CD4-positive, alpha-beta T cell (primary cell): Measurements from ENCODE around the gene GDA. TPM values are rescaled to one million over a fixed set of nuclear protein-coding genes. Genes with fewer than 3 reads are reported as not detected.

ENCODE experiments used
- ATAC-seq: fragments of 200-7000 bp; cut with Tn5 transposase; one replicate; pipeline ENCODE4 v1.10.0; 2022; ENCODE audit warnings: mild to moderate bottlenecking; ENCODE audit not compliant: poor library complexity
- CTCF ChIA-PET: fragments of 350-600 bp; sonication (Branson Sonifier 250); formaldehyde crosslinking; loops from one replicate; lab custom pipeline; 2021; ENCODE audit warnings: antibody characterized with exemption, inconsistent platforms; lab: Charles Lee
- POLR2A ChIA-PET: fragments of 350-600 bp; sonication (Branson Sonifier 250); formaldehyde crosslinking; loops from one replicate; lab custom pipeline; 2021; ENCODE audit warnings: antibody characterized with exemption, inconsistent platforms; lab: Charles Lee
- DNase-seq, 14 experiments: peaks; one replicate each; pipeline ENCODE4 v3.0.0-alpha.2; 2013 to 2020; ENCODE audit warnings: mixed read lengths in 2 of 14
- H3K27ac ChIP-seq, 2 donors: one replicate each; pipeline versions ENCODE4 v1.5.1 to v1.7.0; 2013; ENCODE audit warnings: low read length in 2 of 2, low read depth in 1 of 2, mild to moderate bottlenecking in 1 of 2
- H3K27me3 ChIP-seq, 2 experiments: 1 replicate in 1 of 2; 2 replicates in 1 of 2; pipeline versions ENCODE4 v1.6.1 to v1.7.0; 2013; ENCODE audit warnings: low read length in 2 of 2, control low read depth in 1 of 2, mild to moderate bottlenecking in 1 of 2, moderate library complexity in 1 of 2; ENCODE audit not compliant: insufficient read depth in 2 of 2, control insufficient read depth in 1 of 2
- H3K36me3 ChIP-seq: one replicate; pipeline ENCODE4 v1.6.1; 2013; ENCODE audit warnings: low read length, control low read depth; ENCODE audit not compliant: insufficient read depth
- H3K4me1 ChIP-seq: one replicate; pipeline ENCODE4 v1.6.1; 2013; ENCODE audit warnings: low read length, control low read depth; ENCODE audit not compliant: insufficient read depth
- H3K4me3 ChIP-seq: one replicate; pipeline ENCODE4 v1.5.1; 2013; ENCODE audit warnings: mild to moderate bottlenecking, low read length, moderate library complexity
- H3K9me3 ChIP-seq, 2 experiments: 1 replicate in 1 of 2; 2 replicates in 1 of 2; pipeline versions ENCODE4 v1.6.1 to v1.7.0; 2013; ENCODE audit warnings: low read length in 2 of 2, mild to moderate bottlenecking in 2 of 2, control low read depth in 1 of 2, moderate library complexity in 1 of 2; ENCODE audit not compliant: control insufficient read depth in 1 of 2, insufficient read depth in 1 of 2
- H3K27ac Mint-ChIP-seq: one replicate; pipeline ENCODE4 v1.8.0; 2020; ENCODE audit warnings: mixed read lengths
- H3K27me3 Mint-ChIP-seq: one replicate; pipeline ENCODE4 v1.8.0; 2021; ENCODE audit warnings: mixed read lengths
- H3K36me3 Mint-ChIP-seq: one replicate; pipeline ENCODE4 v1.8.0; 2021; ENCODE audit warnings: low read depth, mixed read lengths
- H3K4me1 Mint-ChIP-seq: one replicate; pipeline ENCODE4 v1.8.0; 2021; ENCODE audit warnings: low read depth, mixed read lengths
- H3K4me3 Mint-ChIP-seq: one replicate; pipeline ENCODE4 v1.8.0; 2020; ENCODE audit warnings: mild to moderate bottlenecking, mixed read lengths
- H3K9me3 Mint-ChIP-seq: one replicate; pipeline ENCODE4 v1.8.0; 2020; ENCODE audit warnings: mixed read lengths
- CTCF ChIP-seq: fragments of 200-600 bp; IDR thresholded peaks from one replicate; pipeline ENCODE4 v1.8.0; 2022; ENCODE audit warnings: antibody characterized with exemption, mild to moderate bottlenecking
- intact Hi-C, 2 experiments: fragments of 100-400 bp; cut with DNase I in 1 of 2; cut with micrococcal nuclease in 1 of 2; formaldehyde crosslinking; loops; one replicate each; pipeline versions ENCODE4 v1.15.1 to v1.9.0; 2023 to 2025; cut with DNase I, micrococcal nuclease
- total RNA-seq, 174 experiments: library from RNA in 2 of 174; stranded (reverse) in 2 of 174; gene quantifications; one replicate each; pipeline ENCODE4 v1.2.3 and lab custom pipeline; 2021 to 2026

The GDA gene
- total RNA-seq, 2 experiments from 2014 or later, result not detected

GRCh38 chr9:72299017-72299603, 149.9 kb downstream of the GDA start:
- no peak overlapping the region for H3K4me3 ChIP-seq
- peaks cover 2% of the 10 kb centered on the region for H3K4me1 ChIP-seq
- H3K36me3 ChIP-seq, result no peaks in the 10 kb centered on the region
- intact Hi-C loops, result no loop called here
- no peaks in the 10 kb centered on the region for H3K9me3 ChIP-seq
- no peaks in the 10 kb centered on the region for H3K27me3 ChIP-seq
- Mint-ChIP-seq H3K36me3 (no peaks in the 10 kb centered on the region), H3K9me3 (no peaks in the 10 kb centered on the region), H3K27me3 (no peaks in the 10 kb centered on the region), H3K4me3 (no peak overlapping the region), H3K27ac (no peak overlapping the region), H3K4me1 (peaks cover 10% of the 10 kb centered on the region)
- POLR2A ChIA-PET, result no interaction called here
- no peak for TF ChIP-seq CTCF
- ATAC-seq, result no peak
- CTCF ChIA-PET, result no interaction called here
- DNase-seq, result no peak
- H3K27ac ChIP-seq, result no peak overlapping the region

GRCh38 chr9:72300873-72301272, 151.6 kb downstream of the GDA start:
- Histone ChIP-seq H3K4me1 (peaks cover 18% of the 10 kb centered on the region), H3K27ac (no peak overlapping the region), H3K27me3 (no peaks in the 10 kb centered on the region), H3K9me3 (no peaks in the 10 kb centered on the region), H3K4me3 (no peak overlapping the region), H3K36me3 (no peaks in the 10 kb centered on the region)
- ChIA-PET CTCF (no interaction called here), POLR2A (no interaction called here)
- Mint-ChIP-seq H3K27me3 (no peaks in the 10 kb centered on the region), H3K36me3 (no peaks in the 10 kb centered on the region), H3K4me1 (peaks cover 27% of the 10 kb centered on the region), H3K27ac (no peak overlapping the region), H3K9me3 (no peaks in the 10 kb centered on the region), H3K4me3 (no peak overlapping the region)
- TF ChIP-seq CTCF, result no peak
- intact Hi-C loops, result no loop called here
- no peak for ATAC-seq
- DNase-seq, result peak in 1 of 14 experiments; percentile 11

Other genes with a start within 250 kb of the GDA start
- 10 to 100 TPM; 17.9 to 19.1 TPM for gene ABHD17B, start 238.2 kb upstream of the GDA start, total RNA-seq
- gene C9orf85, start 237.8 kb upstream of the GDA start, total RNA-seq, result 1 to 10 TPM; 3.4 to 3.5 TPM
- gene C9orf57, start 88.8 kb upstream of the GDA start, total RNA-seq, result not detected
- gene ZFAND5, start 215.8 kb downstream of the GDA start, total RNA-seq, result 100 to 1,000 TPM; 368 TPM